OCI-LY1 (cell line): Measurements from ENCODE around the gene CHMP4B.

Source experiments
- H2AFZ ChIP-seq: fragments of 200-600 bp; sonication (generic), shearing (Covaris generic); 2 replicates; pipeline ENCODE4 v1.6.0; 2014; ENCODE audit warnings: antibody characterized with exemption, mild to moderate bottlenecking, low read length
- H3F3A ChIP-seq: fragments of 200-600 bp; sonication (generic), shearing (Covaris generic); 2 replicates; pipeline ENCODE4 v1.6.0; 2014; ENCODE audit warnings: mild to moderate bottlenecking, antibody characterized with exemption, low read length, moderate library complexity; ENCODE audit not compliant: insufficient read depth
- H3K27ac ChIP-seq: fragments of 200-600 bp; sonication (generic); 2 replicates; pipeline ENCODE4 v1.5.1; 2014; ENCODE audit warnings: low read length, mixed run types, mild to moderate bottlenecking, low read depth; ENCODE audit not compliant: poor library complexity, severe bottlenecking
- H3K27me3 ChIP-seq: fragments of 200-600 bp; sonication (generic); 2 replicates; pipeline ENCODE4 v1.6.0; 2014; ENCODE audit warnings: antibody characterized with exemption, mild to moderate bottlenecking, low read length, moderate library complexity; ENCODE audit not compliant: insufficient read depth
- H3K36me3 ChIP-seq: fragments of 200-600 bp; sonication (generic); 2 replicates; pipeline ENCODE4 v1.6.1; 2014; ENCODE audit warnings: mild to moderate bottlenecking, antibody characterized with exemption, low read length, moderate library complexity, mixed read lengths; ENCODE audit not compliant: insufficient read depth
- H3K4me1 ChIP-seq: fragments of 200-600 bp; sonication (generic); 2 replicates; pipeline ENCODE4 v1.5.1; 2014; ENCODE audit warnings: mild to moderate bottlenecking, low read length, moderate library complexity; ENCODE audit not compliant: insufficient read depth, severe bottlenecking
- H3K4me2 ChIP-seq: fragments of 200-600 bp; sonication (generic), shearing (Covaris generic); 2 replicates; pipeline ENCODE4 v1.6.1; 2014; ENCODE audit warnings: low read length
- H3K4me3 ChIP-seq: fragments of 200-600 bp; sonication (generic); 2 replicates; pipeline ENCODE4 v1.5.1; 2014; ENCODE audit warnings: low read length, low read depth, mild to moderate bottlenecking, mixed read lengths; ENCODE audit not compliant: poor library complexity, severe bottlenecking
- H3K79me2 ChIP-seq: fragments of 200-600 bp; shearing (Covaris generic); 2 replicates; pipeline ENCODE4 v1.6.1; 2016; ENCODE audit warnings: mixed run types, low read length, mixed read lengths; ENCODE audit not compliant: insufficient read depth
- H3K9ac ChIP-seq: fragments of 200-600 bp; sonication (generic), shearing (Covaris generic); 2 replicates; pipeline ENCODE4 v1.6.1; 2014; ENCODE audit warnings: mild to moderate bottlenecking, low read length, mixed read lengths
- H3K9me2 ChIP-seq: fragments of 200-600 bp; sonication (generic), shearing (Covaris generic); 2 replicates; pipeline ENCODE4 v1.6.1; 2014; ENCODE audit warnings: low read depth, mild to moderate bottlenecking, low read length, mixed read lengths
- H3K9me3 ChIP-seq: fragments of 200-600 bp; shearing (Covaris generic); 2 replicates; pipeline ENCODE4 v1.6.1; 2014; ENCODE audit warnings: low read length, mixed read lengths
- H4K20me1 ChIP-seq: fragments of 200-600 bp; sonication (generic), shearing (Covaris generic); 2 replicates; pipeline ENCODE4 v1.6.0; 2016; ENCODE audit warnings: mild to moderate bottlenecking, low read length; ENCODE audit not compliant: insufficient read depth
- EZH2 ChIP-seq: fragments of 200-600 bp; sonication (generic), shearing (Covaris generic); IDR thresholded peaks from 2 replicates; pipeline ENCODE4 v1.8.0; 2017; ENCODE audit warnings: borderline replicate concordance, mixed run types, mild to moderate bottlenecking, antibody characterized with exemption, low read length, moderate library complexity, mixed read lengths
- TF ChIP-seq, protein P1 (sequence below): fragments of 200-600 bp; sonication (generic), shearing (Covaris generic); IDR thresholded peaks from 2 replicates; pipeline ENCODE4 v1.5.1; 2017; ENCODE audit warnings: mild to moderate bottlenecking, antibody characterized with exemption, low read length, moderate library complexity, mixed read lengths

The CHMP4B gene

DNA sequence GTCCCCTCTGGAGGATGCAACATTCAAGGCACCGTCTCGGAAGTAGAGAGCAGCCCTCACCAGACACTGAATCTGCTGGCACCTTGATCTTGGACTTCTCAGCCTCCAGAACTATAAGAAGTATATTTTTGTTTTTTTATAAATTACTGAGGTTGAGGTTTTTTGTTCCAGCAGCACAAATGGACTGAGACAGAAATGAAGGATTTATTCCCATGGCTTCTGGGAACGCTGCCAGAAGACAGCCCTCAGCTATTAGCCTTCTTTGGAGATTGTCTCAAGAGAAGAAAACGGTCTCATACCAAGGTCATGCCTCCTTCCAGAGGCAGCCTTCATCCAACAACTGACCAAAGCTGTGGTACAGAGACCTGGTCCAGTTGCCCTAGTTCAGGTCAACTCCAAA lies 85.4 kb downstream of the CHMP4B start:
- Histone ChIP-seq H3F3A (no peaks in the 10 kb centered on the region), H4K20me1 (no peaks in the 10 kb centered on the region), H2AFZ (no peak overlapping the region), H3K27ac (no peak overlapping the region), H3K9ac (no peak overlapping the region), H3K27me3 (no peaks in the 10 kb centered on the region), H3K36me3 (no peaks in the 10 kb centered on the region), H3K4me1 (peaks cover 8% of the 10 kb centered on the region), H3K4me2 (no peak overlapping the region), H3K4me3 (no peak overlapping the region), H3K9me2 (no peaks in the 10 kb centered on the region), H3K79me2 (no peaks in the 10 kb centered on the region), H3K9me3 (no peaks in the 10 kb centered on the region)
- TF ChIP-seq, protein P1, sequence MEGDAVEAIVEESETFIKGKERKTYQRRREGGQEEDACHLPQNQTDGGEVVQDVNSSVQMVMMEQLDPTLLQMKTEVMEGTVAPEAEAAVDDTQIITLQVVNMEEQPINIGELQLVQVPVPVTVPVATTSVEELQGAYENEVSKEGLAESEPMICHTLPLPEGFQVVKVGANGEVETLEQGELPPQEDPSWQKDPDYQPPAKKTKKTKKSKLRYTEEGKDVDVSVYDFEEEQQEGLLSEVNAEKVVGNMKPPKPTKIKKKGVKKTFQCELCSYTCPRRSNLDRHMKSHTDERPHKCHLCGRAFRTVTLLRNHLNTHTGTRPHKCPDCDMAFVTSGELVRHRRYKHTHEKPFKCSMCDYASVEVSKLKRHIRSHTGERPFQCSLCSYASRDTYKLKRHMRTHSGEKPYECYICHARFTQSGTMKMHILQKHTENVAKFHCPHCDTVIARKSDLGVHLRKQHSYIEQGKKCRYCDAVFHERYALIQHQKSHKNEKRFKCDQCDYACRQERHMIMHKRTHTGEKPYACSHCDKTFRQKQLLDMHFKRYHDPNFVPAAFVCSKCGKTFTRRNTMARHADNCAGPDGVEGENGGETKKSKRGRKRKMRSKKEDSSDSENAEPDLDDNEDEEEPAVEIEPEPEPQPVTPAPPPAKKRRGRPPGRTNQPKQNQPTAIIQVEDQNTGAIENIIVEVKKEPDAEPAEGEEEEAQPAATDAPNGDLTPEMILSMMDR: no peak
- no peak for TF ChIP-seq EZH2

DNA sequence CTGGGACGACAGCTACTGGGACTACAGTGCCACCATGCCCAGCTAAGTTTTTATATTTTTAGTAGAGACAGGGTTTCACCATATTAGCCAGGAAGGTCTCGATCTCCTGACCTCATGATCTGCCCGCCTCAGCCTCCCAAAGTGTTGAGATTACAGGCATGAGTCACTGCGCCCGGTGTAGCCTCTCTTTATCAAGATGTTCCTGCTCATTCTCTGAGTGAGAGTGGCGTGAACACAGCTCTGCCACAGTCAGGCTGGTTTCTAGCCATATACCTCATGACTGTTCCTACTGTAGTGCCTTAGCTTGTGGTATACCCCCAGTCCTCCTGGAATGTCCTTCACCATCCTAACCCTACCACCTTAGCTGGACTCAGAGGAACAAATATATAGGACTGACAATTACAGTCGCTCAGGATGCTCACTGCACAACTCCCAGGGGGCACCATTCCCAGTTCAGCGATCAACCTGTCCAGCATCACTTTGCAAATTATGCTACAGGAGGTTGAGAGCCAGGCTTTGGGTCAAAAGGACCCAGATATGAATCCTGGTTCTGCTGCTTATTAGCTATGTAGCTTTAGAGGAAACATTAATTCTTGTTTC lies 86.3 kb downstream of the CHMP4B start:
- Histone ChIP-seq H3K9ac (no peak overlapping the region), H3F3A (no peaks in the 10 kb centered on the region), H3K79me2 (no peaks in the 10 kb centered on the region), H3K36me3 (no peaks in the 10 kb centered on the region), H3K4me3 (no peak overlapping the region), H3K4me1 (peaks cover 8% of the 10 kb centered on the region), H3K27ac (no peak overlapping the region), H2AFZ (no peak overlapping the region), H3K4me2 (no peak overlapping the region), H3K27me3 (no peaks in the 10 kb centered on the region), H3K9me3 (no peaks in the 10 kb centered on the region), H3K9me2 (no peaks in the 10 kb centered on the region), H4K20me1 (no peaks in the 10 kb centered on the region)
- TF ChIP-seq, protein P1: peak; percentile 47
- TF ChIP-seq EZH2: no peak

DNA sequence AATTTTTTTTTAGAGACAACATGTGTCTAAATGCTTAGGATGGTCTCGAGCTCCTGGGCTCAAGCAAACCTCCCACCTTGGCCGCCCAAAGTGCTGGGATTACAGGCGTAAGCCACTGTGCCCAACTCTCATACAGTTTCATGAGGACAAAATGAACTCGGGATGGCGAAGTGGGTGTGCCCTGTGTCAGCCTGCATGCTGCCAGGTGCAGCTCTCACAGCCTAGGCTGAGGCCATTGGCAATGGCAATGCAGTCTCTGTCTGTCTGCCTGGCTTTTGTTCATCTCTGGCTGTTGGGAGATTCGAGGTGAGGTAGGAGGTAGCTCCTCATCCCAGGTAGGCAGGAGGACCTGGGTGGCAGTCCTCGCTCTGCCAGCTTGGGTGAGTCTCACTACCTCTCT lies 88.0 kb downstream of the CHMP4B start:
- no peaks in the 10 kb centered on the region for H3K79me2 ChIP-seq
- no peak overlapping the region for H3K4me2 ChIP-seq
- no peaks in the 10 kb centered on the region for H3K9me2 ChIP-seq
- H3K27me3 ChIP-seq: no peaks in the 10 kb centered on the region
- H3F3A ChIP-seq: no peaks in the 10 kb centered on the region
- H3K9me3 ChIP-seq: no peaks in the 10 kb centered on the region
- H3K27ac ChIP-seq: no peak overlapping the region
- H3K4me1 ChIP-seq: peaks cover 8% of the 10 kb centered on the region
- H4K20me1 ChIP-seq: no peaks in the 10 kb centered on the region
- no peak for TF ChIP-seq EZH2
- TF ChIP-seq, protein P1: no peak
- no peaks in the 10 kb centered on the region for H3K36me3 ChIP-seq
- no peak overlapping the region for H3K9ac ChIP-seq
- H2AFZ ChIP-seq: no peak overlapping the region
- no peak overlapping the region for H3K4me3 ChIP-seq
